H1 (cell line): ENCODE results near the gene RGS17. TPM values are rescaled to one million over a fixed set of nuclear protein-coding genes. Genes with fewer than 3 reads are reported as not detected.
A peak's percentile ranks its signal among the peaks of the same experiment; 100 is the strongest.

Source experiments
- CTCF ChIA-PET: fragments of 300-600 bp; sonication (Branson Sonifier 250); formaldehyde crosslinking; loops from one replicate; lab custom pipeline; 2021; ENCODE audit not compliant: partially characterized antibody; lab: Charles Lee
- POLR2A ChIA-PET: fragments of 300-600 bp; sonication (Branson Sonifier 250); formaldehyde crosslinking; loops from one replicate; lab custom pipeline; 2021; ENCODE audit warnings: inconsistent platforms; ENCODE audit not compliant: partially characterized antibody; lab: Charles Lee
- DNase-seq, 2 experiments: peaks; one replicate each; pipeline versions ENCODE4 v3.0.0 to v3.0.0-alpha.2; 2010 to 2022; ENCODE audit warnings: low spot score in 2 of 2, low read depth in 1 of 2, mixed read lengths in 1 of 2
- FAIRE-seq: peaks from 2 replicates; lab custom pipeline; 2011; peaks lifted over from hg19 to GRCh38; lab: Jason Lieb, UNC
- H2AFZ ChIP-seq: 2 replicates; pipeline ENCODE4 v1.8.1; 2012; ENCODE audit warnings: low read length, inconsistent platforms
- H2AK5ac ChIP-seq: 2 replicates; pipeline ENCODE4 v1.6.1; 2013; ENCODE audit warnings: low read depth, low read length
- H2BK120ac ChIP-seq: replicated peaks from 2 replicates; pipeline ENCODE3; 2013; ENCODE audit warnings: low read depth, low read length, inconsistent platforms
- H2BK12ac ChIP-seq: 2 replicates; pipeline ENCODE4 v1.6.1; 2013; ENCODE audit warnings: low read depth, low read length
- H2BK15ac ChIP-seq: 2 replicates; pipeline ENCODE4 v1.6.1; 2013; ENCODE audit warnings: low read length
- H2BK20ac ChIP-seq: 2 replicates; pipeline ENCODE4 v1.6.1; 2013; ENCODE audit warnings: low read length
- H2BK5ac ChIP-seq: 2 replicates; pipeline ENCODE4 v1.6.1; 2013; ENCODE audit warnings: low read depth, low read length
- H3K14ac ChIP-seq: 2 replicates; pipeline ENCODE4 v1.6.1; 2013; ENCODE audit warnings: inconsistent platforms; ENCODE audit not compliant: insufficient read length
- H3K18ac ChIP-seq: 2 replicates; pipeline ENCODE4 v1.6.1; 2013; ENCODE audit warnings: low read length; ENCODE audit errors: extremely low read depth
- H3K23ac ChIP-seq: 2 replicates; pipeline ENCODE4 v1.6.1; 2013; ENCODE audit warnings: inconsistent platforms; ENCODE audit not compliant: insufficient read length
- H3K23me2 ChIP-seq: 2 replicates; pipeline ENCODE4 v1.6.1; 2013; ENCODE audit warnings: low read depth, low read length
- H3K27ac ChIP-seq: 2 replicates; pipeline ENCODE4 v1.6.1; 2011; ENCODE audit warnings: low read depth, low read length, inconsistent platforms
- H3K27me3 ChIP-seq, 4 experiments: replicated peaks in 1 of 4; 1 replicate in 1 of 4; 2 replicates in 3 of 4; pipeline versions ENCODE4 v1.6.1 to v1.8.1; 2011 to 2013; ENCODE audit warnings: low read length in 3 of 4, mild to moderate bottlenecking in 3 of 4, inconsistent platforms in 2 of 4, mixed read lengths in 2 of 4, moderate library complexity in 1 of 4; ENCODE audit not compliant: control insufficient read depth in 3 of 4, insufficient read depth in 3 of 4; ENCODE audit errors: extremely low read depth in 1 of 4
- H3K36me3 ChIP-seq, 4 experiments: 2 replicates each; pipeline versions ENCODE4 v1.6.1 to v1.8.1; 2011 to 2013; ENCODE audit warnings: mild to moderate bottlenecking in 4 of 4, low read length in 3 of 4, moderate library complexity in 2 of 4, control low read depth in 1 of 4, inconsistent platforms in 1 of 4; ENCODE audit not compliant: insufficient read depth in 4 of 4, control insufficient read depth in 2 of 4
- H3K4ac ChIP-seq: replicated peaks from 2 replicates; pipeline ENCODE3; 2013; ENCODE audit warnings: low read length, low read depth, mixed read lengths, inconsistent platforms; ENCODE audit not compliant: insufficient read length
- H3K4me1 ChIP-seq, 4 experiments: replicated peaks in 1 of 4; 1 replicate in 1 of 4; 2 replicates in 3 of 4; pipeline versions ENCODE4 v1.6.1 to v1.8.1; 2011 to 2013; ENCODE audit warnings: low read length in 3 of 4, inconsistent platforms in 2 of 4, mixed read lengths in 1 of 4; ENCODE audit not compliant: insufficient read depth in 4 of 4, control insufficient read depth in 3 of 4
- H3K4me2 ChIP-seq, 2 experiments: 2 replicates each; pipeline versions ENCODE4 v1.6.1 to v1.8.1; 2011 to 2013; ENCODE audit warnings: low read depth in 2 of 2, low read length in 2 of 2, control low read depth in 1 of 2, inconsistent platforms in 1 of 2, mild to moderate bottlenecking in 1 of 2; ENCODE audit not compliant: insufficient read depth in 1 of 2
- H3K4me3 ChIP-seq, 4 experiments: fragments of 200-600, 300-600 bp in 1 of 4; sonication (generic), shearing (Covaris generic), sonication (Bioruptor Twin) in 1 of 4; 2 replicates each; pipeline versions ENCODE4 v1.5.1 to v1.8.1; 2011 to 2016; ENCODE audit warnings: low read length in 4 of 4, low read depth in 3 of 4, control low read depth in 2 of 4, inconsistent platforms in 2 of 4, mild to moderate bottlenecking in 2 of 4, mixed read lengths in 1 of 4, moderate library complexity in 1 of 4; ENCODE audit not compliant: insufficient read depth in 2 of 4; ENCODE audit errors: extremely low read depth in 1 of 4
- H3K56ac ChIP-seq: replicated peaks from 2 replicates; pipeline ENCODE3; 2013; ENCODE audit warnings: low read depth, mild to moderate bottlenecking, mixed read lengths, low read length, inconsistent platforms; ENCODE audit not compliant: insufficient read length
- H3K79me1 ChIP-seq: 2 replicates; pipeline ENCODE4 v1.6.1; 2013; ENCODE audit warnings: low read depth, low read length, control low read depth
- H3K79me2 ChIP-seq, 2 experiments: 2 replicates each; pipeline versions ENCODE4 v1.6.1 to v1.8.1; 2012 to 2013; ENCODE audit warnings: low read length in 2 of 2, mild to moderate bottlenecking in 2 of 2, inconsistent platforms in 1 of 2; ENCODE audit not compliant: insufficient read depth in 2 of 2, control insufficient read depth in 1 of 2
- H3K9ac ChIP-seq, 4 experiments: replicated peaks in 1 of 4; 1 replicate in 1 of 4; 2 replicates in 3 of 4; pipeline versions ENCODE4 v1.6.1 to v1.8.1; 2011 to 2013; ENCODE audit warnings: low read depth in 3 of 4, low read length in 3 of 4, control low read depth in 2 of 4, mild to moderate bottlenecking in 2 of 4, moderate library complexity in 2 of 4, inconsistent platforms in 1 of 4; ENCODE audit errors: extremely low read depth in 1 of 4
- H3K9me3 ChIP-seq, 2 experiments: 2 replicates each; pipeline versions ENCODE4 v1.6.1 to v1.8.1; 2012 to 2013; ENCODE audit warnings: mild to moderate bottlenecking in 2 of 2, moderate library complexity in 2 of 2, control low read depth in 1 of 2, inconsistent platforms in 1 of 2, low read depth in 1 of 2, low read length in 1 of 2, mixed read lengths in 1 of 2; ENCODE audit not compliant: insufficient read depth in 2 of 2
- H4K20me1 ChIP-seq, 2 experiments: replicated peaks in 1 of 2; 2 replicates each; pipeline versions ENCODE3 to v1.8.1; 2011 to 2013; ENCODE audit warnings: inconsistent platforms in 2 of 2, low read length in 2 of 2, mild to moderate bottlenecking in 1 of 2; ENCODE audit not compliant: insufficient read depth in 2 of 2, control insufficient read depth in 1 of 2
- H4K5ac ChIP-seq: 2 replicates; pipeline ENCODE4 v1.6.1; 2013; ENCODE audit warnings: low read length, low read depth, mixed read lengths, inconsistent platforms; ENCODE audit not compliant: insufficient read length
- H4K8ac ChIP-seq: 2 replicates; pipeline ENCODE4 v1.8.0; 2013; ENCODE audit warnings: mild to moderate bottlenecking, moderate library complexity, low read length, inconsistent platforms; ENCODE audit not compliant: insufficient read depth; ENCODE audit errors: extremely low read depth
- H4K91ac ChIP-seq: replicated peaks from 2 replicates; pipeline ENCODE3; 2013; ENCODE audit warnings: low read length, mixed read lengths, inconsistent platforms; ENCODE audit not compliant: insufficient read length
- POLR2AphosphoS5 ChIP-seq: IDR thresholded peaks from 2 replicates; pipeline ENCODE4 v1.6.1; 2011; ENCODE audit warnings: low read depth, low read length
- RNF2 ChIP-seq: fragments of 200-900, 300-1000 bp; sonication (generic); IDR thresholded peaks from 2 replicates; pipeline ENCODE4 v1.7.1; 2016; ENCODE audit warnings: borderline replicate concordance, low read depth, mild to moderate bottlenecking, antibody characterized with exemption, low read length; ENCODE audit not compliant: poor library complexity, severe bottlenecking; ENCODE audit errors: missing control alignments
- polyA plus RNA-seq, 7 experiments: library from polyadenylated mRNA; depleted of rRNA in 3 of 7; stranded (reverse) in 5 of 7; unstranded in 2 of 7; fragments of >200 nt in 5 of 7; fragments of 200-250 nt in 2 of 7; gene quantifications; 1 replicate in 5 of 7; 2 replicates in 1 of 7; 4 replicates in 1 of 7; pipeline versions ENCODE4 v1.2.1 to v1.2.3, GENCODE V29; 2011 to 2013; ENCODE audit warnings: missing spikeins in 2 of 7, mixed read lengths in 2 of 7
- total RNA-seq: library from RNA; stranded (reverse); fragmentation: NEBNext Ultra II Directional; extraction: Animal tissue kit (Norgen Biotek cat#: 25700); gene quantifications from 2 replicates; pipeline ENCODE4 v1.2.1, GENCODE V29; 2021

Gene RGS17
- total and polyA plus RNA-seq, 2 of the 8 experiments (the other 6 are each of a cell fraction or from before 2014, with no cell fraction given), result 2.0 to 12.2 TPM

DNA sequence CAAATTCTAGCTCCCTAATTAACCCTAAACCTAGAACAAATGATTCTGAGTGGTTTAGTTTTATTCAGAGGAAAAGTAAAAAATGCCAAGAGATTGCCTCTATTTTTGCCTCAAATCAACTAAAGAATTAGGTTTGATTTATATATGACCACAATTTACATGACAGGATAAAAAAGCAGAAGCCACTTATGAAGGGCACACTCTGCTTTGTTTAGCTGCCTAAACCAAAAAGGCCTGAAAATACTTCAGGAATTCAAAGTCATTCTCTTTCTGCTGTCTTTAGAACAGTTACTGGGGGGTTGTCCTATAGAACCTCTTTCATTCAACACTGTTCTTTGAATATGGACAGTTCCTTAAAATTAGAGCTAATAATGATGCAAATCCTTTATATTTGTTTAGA is 153.5 kb downstream of the RGS17 start:
- H2BK5ac ChIP-seq, result no peak overlapping the region
- peaks cover 52 to 99% of the 10 kb centered on the region in 2 experiments for H3K79me2 ChIP-seq
- H4K91ac ChIP-seq, result no peak overlapping the region
- no peak overlapping the region for H2BK15ac ChIP-seq
- no peak for DNase-seq
- H3K18ac ChIP-seq, result no peak overlapping the region
- no peaks in the 10 kb centered on the region for H3K23me2 ChIP-seq
- no peak overlapping the region for H2BK12ac ChIP-seq
- H3K9me3 ChIP-seq, result no peaks in the 10 kb centered on the region
- no peaks in the 10 kb centered on the region for H3K79me1 ChIP-seq
- no peak overlapping the region for H3K4ac ChIP-seq
- no peak overlapping the region for H2BK120ac ChIP-seq
- ChIA-PET POLR2A (interaction anchor here (0.6 to 1.2 kb wide), 3 partner anchors 9 to 53 kb away, joined by 3 to 6 read pairs (median 3); no protein-coding TSS in a partner anchor), CTCF (interaction anchor here (1.0 to 2.1 kb wide), 3 partner anchors 19 to 229 kb away, joined by 3 to 5 read pairs (median 3); no protein-coding TSS in a partner anchor)
- no peak overlapping the region for H2AK5ac ChIP-seq
- H3K36me3 ChIP-seq, result peaks cover 3 to 69% (median 32%) of the 10 kb centered on the region in 4 experiments
- no peak overlapping the region; a peak in 1 of 4 replicates for H3K4me2 ChIP-seq
- H3K4me3 ChIP-seq, result peak overlapping the region in 1 of 4 experiments; percentile 30; a peak in 2 of 8 replicates
- peaks cover 0 to 8% (median 3%) of the 10 kb centered on the region in 4 experiments; a peak in 4 of 7 replicates for H3K4me1 ChIP-seq
- no peak overlapping the region for H3K9ac ChIP-seq
- TF ChIP-seq POLR2AphosphoS5 (no peak), RNF2 (no peak)
- no peak overlapping the region for H2BK20ac ChIP-seq
- no peak overlapping the region for H3K56ac ChIP-seq
- no peak overlapping the region for H2AFZ ChIP-seq
- no peak overlapping the region for H4K8ac ChIP-seq
- H3K14ac ChIP-seq, result no peak overlapping the region
- no peak for FAIRE-seq
- peaks cover 11 to 32% of the 10 kb centered on the region in 2 experiments for H4K20me1 ChIP-seq
- no peaks in the 10 kb centered on the region for H3K27me3 ChIP-seq
- no peak overlapping the region for H3K27ac ChIP-seq
- no peak overlapping the region for H4K5ac ChIP-seq
- no peak overlapping the region for H3K23ac ChIP-seq
